T1000 (cell line): ENCODE results near the gene NPHP3.
"Not testable (repeated sequence)": the region's sequence is repeated elsewhere in the genome, so short reads cannot be mapped to it uniquely, and the experiment has no call there.

Source experiments
- DNase-seq: peaks from one replicate; lab custom pipeline; 2025; ENCODE audit warnings: mixed read lengths; lab: John Stamatoyannopoulos, UW

The NPHP3 gene

DNA sequence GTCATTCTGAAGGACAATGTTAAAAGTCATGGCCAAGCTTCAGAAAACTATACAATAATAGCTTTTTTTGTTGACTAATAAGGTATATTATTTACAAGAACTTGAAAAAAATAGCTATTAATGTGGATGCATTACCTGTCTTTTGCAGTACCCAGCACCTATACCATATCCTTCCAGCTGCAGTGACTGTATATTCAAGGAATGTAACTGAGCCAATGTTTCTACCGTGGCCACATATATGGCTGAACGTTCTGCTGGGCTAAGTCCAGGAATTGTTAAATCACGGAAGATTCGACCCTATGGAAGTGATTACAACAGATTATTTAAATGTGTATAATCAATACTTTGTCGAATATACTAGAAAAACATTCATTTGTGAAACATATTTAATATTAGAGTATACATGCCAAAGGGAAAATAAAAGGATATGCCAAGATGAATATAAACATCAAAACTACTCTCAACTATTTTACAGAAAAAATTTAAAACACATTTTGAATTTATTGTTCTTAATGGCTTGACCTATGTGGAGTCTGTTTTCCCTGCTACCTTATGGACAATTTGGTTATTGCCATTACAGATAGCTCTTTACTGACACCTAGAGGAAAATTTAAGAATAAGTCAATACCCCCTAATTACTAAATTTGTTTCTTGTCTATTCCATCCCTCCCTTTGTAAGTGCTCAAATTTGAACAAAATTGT is 80.2 kb downstream of the NPHP3 start:
- no peak for DNase-seq

- not testable (repeated sequence) for DNase-seq
Observed at GRCh38 chr3:132641427-132641826, 80.8 kb downstream of the NPHP3 start.

DNA sequence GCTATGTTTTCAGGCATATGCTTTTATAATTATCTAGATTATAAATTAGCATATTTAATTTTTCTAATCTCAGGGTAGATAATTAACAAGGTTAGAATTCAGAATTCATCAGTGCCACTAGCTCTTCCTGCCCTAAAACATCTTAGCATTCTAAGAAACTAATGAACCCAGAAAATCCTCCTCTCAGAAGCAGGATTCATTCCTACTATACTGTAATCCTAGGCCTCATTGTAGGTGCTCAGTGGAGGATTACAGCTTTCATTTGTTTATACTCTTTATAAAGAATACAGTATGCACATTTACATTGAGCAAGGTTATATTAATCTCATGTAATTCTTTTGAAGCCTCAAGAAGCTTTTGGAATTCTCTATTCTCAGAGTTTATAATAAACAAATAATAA is 83.5 kb downstream of the NPHP3 start:
- DNase-seq: no peak

DNA sequence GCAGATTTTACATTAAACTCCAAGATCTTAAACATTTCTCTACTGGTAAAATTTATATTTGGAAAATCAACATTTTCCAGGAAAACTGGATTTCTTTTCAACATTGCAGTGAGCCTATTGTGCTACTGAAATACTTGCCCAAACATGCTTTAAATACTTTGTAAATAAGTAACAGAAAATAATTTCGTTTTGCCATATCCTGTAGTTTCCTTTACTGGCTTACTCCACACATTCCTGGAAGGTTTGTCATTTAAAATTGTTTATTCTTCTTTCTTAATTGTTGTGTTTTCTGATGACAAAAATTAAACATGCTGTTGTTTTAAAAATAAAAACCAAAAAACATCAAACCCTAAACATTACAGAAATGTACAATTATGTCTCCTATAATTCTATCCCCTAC is 84.6 kb downstream of the NPHP3 start:
- DNase-seq: no peak

- DNase-seq: no peak
Observed at GRCh38 chr3:132635052-132635451, 87.2 kb downstream of the NPHP3 start.
